ENCODE measurements around the gene SLCO3A1.
A peak's percentile ranks its signal among the peaks of the same experiment; 100 is the strongest.

Gene SLCO3A1

GRCh38 chr15:91916051-91916450 lies 62.5 kb downstream of the SLCO3A1 start:
- no peak for DNase-seq

GRCh38 chr15:91917686-91918360 lies 64.3 kb downstream of the SLCO3A1 start:
- DNase-seq = no peak

GRCh38 chr15:91919014-91919534 lies 65.6 kb downstream of the SLCO3A1 start:
- no peak for DNase-seq

- DNase-seq = no peak
These were observed 67.8 kb downstream of the SLCO3A1 start for GRCh38 chr15:91921188-91921842.

- DNase-seq = no peak
These were observed 68.3 kb downstream of the SLCO3A1 start for GRCh38 chr15:91921843-91922198.

- no peak for DNase-seq
These were observed 69.4 kb downstream of the SLCO3A1 start for GRCh38 chr15:91922646-91923547.

GRCh38 chr15:91924183-91924582 lies 70.7 kb downstream of the SLCO3A1 start:
- no peak for DNase-seq

GRCh38 chr15:91924837-91925495 lies 71.5 kb downstream of the SLCO3A1 start:
- DNase-seq = no peak

- DNase-seq = no peak
These were observed 72.3 kb downstream of the SLCO3A1 start for GRCh38 chr15:91925794-91926193.

- no peak for DNase-seq
These were observed 73.4 kb downstream of the SLCO3A1 start for GRCh38 chr15:91926908-91927270.

GRCh38 chr15:91927585-91927984 lies 74.1 kb downstream of the SLCO3A1 start:
- no peak for DNase-seq

- no peak for DNase-seq
These were observed 75.2 kb downstream of the SLCO3A1 start for GRCh38 chr15:91928675-91929074.

GRCh38 chr15:91929509-91929908 lies 76.0 kb downstream of the SLCO3A1 start:
- DNase-seq = no peak

- no peak for DNase-seq
These were observed 76.6 kb downstream of the SLCO3A1 start for GRCh38 chr15:91930092-91930491.

- no peak for DNase-seq
These were observed 82.8 kb downstream of the SLCO3A1 start for GRCh38 chr15:91936182-91936775.

- DNase-seq = no peak
These were observed 83.4 kb downstream of the SLCO3A1 start for GRCh38 chr15:91936927-91937326.

- DNase-seq = no peak
These were observed 84.6 kb downstream of the SLCO3A1 start for GRCh38 chr15:91938136-91938535.

- DNase-seq = no peak
These were observed 85.9 kb downstream of the SLCO3A1 start for GRCh38 chr15:91939403-91939831.

GRCh38 chr15:91940496-91941381 lies 87.2 kb downstream of the SLCO3A1 start:
- peak in 1 of 2 experiments; percentile 13 for DNase-seq

GRCh38 chr15:91941871-91942658 lies 88.6 kb downstream of the SLCO3A1 start:
- DNase-seq = no peak

Data from stimulated activated CD4-positive, alpha-beta T cell treated with anti-CD3 and anti-CD28 coated beads, Interleukin-4, amount 100 ng/mL, for 4 hours (primary cell).